Measurements from ENCODE around the gene DOCK10. TPM values are rescaled to one million over a fixed set of nuclear protein-coding genes. Genes with fewer than 3 reads are reported as not detected.

DOCK10 gene
- total and polyA plus RNA-seq, 2 donors (not counting 3 experiments of a cell fraction or from before 2014, with no cell fraction given), result 5.8 to 23.0 TPM

DNA sequence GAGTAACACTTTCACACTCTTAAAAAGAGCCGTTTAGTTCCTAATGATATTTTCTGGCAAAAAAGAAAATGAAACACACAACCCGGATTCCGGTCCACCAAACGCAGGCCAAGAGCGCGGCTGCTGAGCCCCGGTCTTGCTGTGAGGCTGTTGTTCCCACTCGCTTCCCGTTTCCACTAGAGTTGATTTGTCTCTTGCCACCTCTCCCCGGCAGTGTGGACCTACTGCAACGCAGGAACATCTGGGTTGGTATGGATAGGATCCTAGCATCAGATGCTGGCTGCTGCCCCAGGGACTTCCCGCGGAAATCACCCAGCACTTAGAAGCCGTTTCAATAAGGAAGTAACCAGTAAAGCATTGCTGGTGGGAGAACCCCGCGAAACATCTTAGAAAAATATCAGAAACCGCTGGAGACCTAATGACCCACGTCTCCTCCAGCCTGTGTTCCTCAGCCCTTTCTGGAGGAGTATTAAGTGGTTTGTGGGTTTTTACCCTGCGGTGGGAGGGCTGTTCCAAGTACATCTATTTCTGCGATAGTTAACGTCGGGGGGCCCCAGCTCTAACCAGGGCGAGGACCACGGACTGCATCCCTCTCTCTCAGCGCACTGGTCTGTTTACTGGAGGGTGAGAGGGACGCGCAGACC lies 939 bp downstream of the DOCK10 start:
- Histone ChIP-seq H3K4me1 (ENCODE audit: control insufficient read depth, extremely low read depth, insufficient read depth, low read length) (peaks cover 6% of the 10 kb centered on the region), H4K20me1 (replicated peaks; ENCODE audit: control insufficient read depth, extremely low read depth, insufficient read depth, low read length) (no peaks in the 10 kb centered on the region), H3K27ac (ENCODE audit: insufficient read depth, low read depth, low read length) (no peak overlapping the region), H3K9me3 (replicated peaks; ENCODE audit: control insufficient read depth, insufficient read depth, low read length) (no peaks in the 10 kb centered on the region), H3K4me3 (replicated peaks in 1 of 3; ENCODE audit: insufficient read depth in 1 of 3, low read depth in 1 of 3, low read length in 3 of 3) (peak overlapping the region; percentile 2 to 50 (median 29)), H3K9me1 (replicated peaks; ENCODE audit: control insufficient read depth, extremely low read depth, insufficient read depth, low read length) (no peaks in the 10 kb centered on the region), H3K36me3 (ENCODE audit: control insufficient read depth in 2 of 2, extremely low read depth in 1 of 2, insufficient read depth in 2 of 2, low read length in 2 of 2) (no peaks in the 10 kb centered on the region), H3K9ac (replicated peaks; ENCODE audit: extremely low read depth, insufficient read depth, low read length) (peak overlapping the region; percentile 52), H3K79me2 (ENCODE audit: control insufficient read depth, insufficient read depth, low read length) (no peaks in the 10 kb centered on the region), H2AFZ (ENCODE audit: low read depth, low read length) (peak overlapping the region; percentile 77), H3K27me3 (ENCODE audit: control insufficient read depth in 2 of 2, insufficient read depth in 2 of 2, low read length in 2 of 2) (peaks cover 25 to 36% of the 10 kb centered on the region in 2 experiments), H3K4me2 (ENCODE audit: insufficient read depth, low read length) (peak overlapping the region; percentile 81)
- dilution Hi-C loops (cut with MboI; ENCODE audit: extremely low pct_ligation_motif_present, low sequenced_read_pairs), result no loop called here
- TSS peak; percentile 11 for BruUV-seq (replicated peaks)
- intact Hi-C loops (cut with micrococcal nuclease), result no loop called here
- POLR2A ChIA-PET, result no interaction called here
- peak; percentile 60 for FAIRE-seq
- no peak for TF ChIP-seq MYC (IDR thresholded peaks at IDR 0.05; ENCODE audit: low read depth, low read length)
- no peak for TF ChIP-seq CTCF (IDR thresholded peaks at IDR 0.05; ENCODE audit: extremely low read depth in 1 of 2, insufficient read depth in 1 of 2, low read depth in 1 of 2, low read length in 2 of 2)
- TF ChIP-seq MAX (IDR thresholded peaks at IDR 0.05; ENCODE audit: insufficient read depth, insufficient read length), result no peak
- TF ChIP-seq POLR2A (IDR thresholded peaks at IDR 0.05; ENCODE audit: low read depth, low read length), result no peak
- TF ChIP-seq EZH2 (IDR thresholded peaks at IDR 0.05; ENCODE audit: borderline replicate concordance, low read depth, low read length, severe bottlenecking), result no peak
- no peak for TF ChIP-seq GATA2 (IDR thresholded peaks at IDR 0.05; ENCODE audit: insufficient read depth, insufficient read length, low read depth, low read length)
- no peak for TF ChIP-seq FOS (IDR thresholded peaks at IDR 0.05; ENCODE audit: borderline replicate concordance, insufficient read depth, low read length)
- TF ChIP-seq JUN (IDR thresholded peaks at IDR 0.05; ENCODE audit: borderline replicate concordance, insufficient read depth, insufficient read length, low read depth), result no peak
- TF ChIP-seq POLR2AphosphoS5 (IDR thresholded peaks at IDR 0.05; ENCODE audit: insufficient read depth, low read depth, low read length), result no peak
- peak; percentile 41 for DNase-seq (ENCODE audit: low read depth, low spot score)
- CTCF ChIA-PET, result interaction anchor here (1.2 to 1.5 kb wide), 3 partner anchors 11 to 29 kb away, joined by 3 to 5 read pairs (median 3); no protein-coding TSS in a partner anchor
